Astrocyte (in vitro differentiated cells and primary cell): ENCODE results near the gene CETN3.

Source experiments
- EZH2 ChIP-seq: IDR thresholded peaks from 2 replicates; pipeline ENCODE4 v1.6.1; 2012; ENCODE audit warnings: mild to moderate bottlenecking, low read length, inconsistent platforms; ENCODE audit not compliant: insufficient read depth
- TF ChIP-seq, protein P1 (sequence below): IDR thresholded peaks from 2 replicates; pipeline ENCODE4 v1.5.1; 2011; ENCODE audit warnings: low read depth, mild to moderate bottlenecking, inconsistent platforms, low read length, moderate library complexity; ENCODE audit not compliant: insufficient read depth

- TF ChIP-seq, protein P1, sequence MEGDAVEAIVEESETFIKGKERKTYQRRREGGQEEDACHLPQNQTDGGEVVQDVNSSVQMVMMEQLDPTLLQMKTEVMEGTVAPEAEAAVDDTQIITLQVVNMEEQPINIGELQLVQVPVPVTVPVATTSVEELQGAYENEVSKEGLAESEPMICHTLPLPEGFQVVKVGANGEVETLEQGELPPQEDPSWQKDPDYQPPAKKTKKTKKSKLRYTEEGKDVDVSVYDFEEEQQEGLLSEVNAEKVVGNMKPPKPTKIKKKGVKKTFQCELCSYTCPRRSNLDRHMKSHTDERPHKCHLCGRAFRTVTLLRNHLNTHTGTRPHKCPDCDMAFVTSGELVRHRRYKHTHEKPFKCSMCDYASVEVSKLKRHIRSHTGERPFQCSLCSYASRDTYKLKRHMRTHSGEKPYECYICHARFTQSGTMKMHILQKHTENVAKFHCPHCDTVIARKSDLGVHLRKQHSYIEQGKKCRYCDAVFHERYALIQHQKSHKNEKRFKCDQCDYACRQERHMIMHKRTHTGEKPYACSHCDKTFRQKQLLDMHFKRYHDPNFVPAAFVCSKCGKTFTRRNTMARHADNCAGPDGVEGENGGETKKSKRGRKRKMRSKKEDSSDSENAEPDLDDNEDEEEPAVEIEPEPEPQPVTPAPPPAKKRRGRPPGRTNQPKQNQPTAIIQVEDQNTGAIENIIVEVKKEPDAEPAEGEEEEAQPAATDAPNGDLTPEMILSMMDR: no peak
- no peak for TF ChIP-seq EZH2
Measured at GRCh38 chr5:90387508-90387907, 22.0 kb downstream of the CETN3 start.
